ENCODE measurements around the gene ZFAND3. TPM values are rescaled to one million over a fixed set of nuclear protein-coding genes. Genes with fewer than 3 reads are reported as not detected.

Gene ZFAND3
- total RNA-seq, 1 donor from 2014 or later: 84.4 TPM

DNA sequence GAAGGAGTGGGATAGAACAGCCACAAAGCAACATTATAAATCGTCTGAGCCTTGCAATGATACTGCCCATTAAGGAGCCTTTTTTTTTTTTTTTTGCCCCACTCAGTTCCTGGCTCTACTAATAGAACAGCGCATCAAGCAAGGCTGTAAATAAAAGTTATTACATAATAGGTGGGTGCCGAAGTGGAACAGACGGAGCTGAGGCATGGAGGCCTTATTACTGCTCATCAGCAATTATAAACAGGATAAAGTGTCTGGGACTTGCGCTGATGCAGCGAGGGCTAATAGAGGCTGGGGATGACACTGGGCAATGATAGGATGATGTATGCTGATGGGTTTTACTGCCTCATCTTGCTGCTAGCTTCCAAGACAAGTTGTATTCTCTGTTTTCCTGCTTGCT is 272.1 kb downstream of the ZFAND3 start:
- H3K27ac Mint-ChIP-seq (ENCODE audit: unreplicated experiment): no peak overlapping the region
- H3K9me3 Mint-ChIP-seq (ENCODE audit: unreplicated experiment): no peaks in the 10 kb centered on the region
- peaks cover 14% of the 10 kb centered on the region for H3K36me3 Mint-ChIP-seq (ENCODE audit: unreplicated experiment)
- no peak overlapping the region for H3K4me3 Mint-ChIP-seq (ENCODE audit: unreplicated experiment)
- no peak for DNase-seq (ENCODE audit: extremely low spot score, unreplicated experiment)
- TF ChIP-seq, protein P1, sequence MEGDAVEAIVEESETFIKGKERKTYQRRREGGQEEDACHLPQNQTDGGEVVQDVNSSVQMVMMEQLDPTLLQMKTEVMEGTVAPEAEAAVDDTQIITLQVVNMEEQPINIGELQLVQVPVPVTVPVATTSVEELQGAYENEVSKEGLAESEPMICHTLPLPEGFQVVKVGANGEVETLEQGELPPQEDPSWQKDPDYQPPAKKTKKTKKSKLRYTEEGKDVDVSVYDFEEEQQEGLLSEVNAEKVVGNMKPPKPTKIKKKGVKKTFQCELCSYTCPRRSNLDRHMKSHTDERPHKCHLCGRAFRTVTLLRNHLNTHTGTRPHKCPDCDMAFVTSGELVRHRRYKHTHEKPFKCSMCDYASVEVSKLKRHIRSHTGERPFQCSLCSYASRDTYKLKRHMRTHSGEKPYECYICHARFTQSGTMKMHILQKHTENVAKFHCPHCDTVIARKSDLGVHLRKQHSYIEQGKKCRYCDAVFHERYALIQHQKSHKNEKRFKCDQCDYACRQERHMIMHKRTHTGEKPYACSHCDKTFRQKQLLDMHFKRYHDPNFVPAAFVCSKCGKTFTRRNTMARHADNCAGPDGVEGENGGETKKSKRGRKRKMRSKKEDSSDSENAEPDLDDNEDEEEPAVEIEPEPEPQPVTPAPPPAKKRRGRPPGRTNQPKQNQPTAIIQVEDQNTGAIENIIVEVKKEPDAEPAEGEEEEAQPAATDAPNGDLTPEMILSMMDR (IDR thresholded peaks at IDR 0.05): no peak
- H3K4me1 Mint-ChIP-seq (ENCODE audit: unreplicated experiment): peaks cover 20% of the 10 kb centered on the region
- H3K27me3 Mint-ChIP-seq (ENCODE audit: unreplicated experiment): no peaks in the 10 kb centered on the region

DNA sequence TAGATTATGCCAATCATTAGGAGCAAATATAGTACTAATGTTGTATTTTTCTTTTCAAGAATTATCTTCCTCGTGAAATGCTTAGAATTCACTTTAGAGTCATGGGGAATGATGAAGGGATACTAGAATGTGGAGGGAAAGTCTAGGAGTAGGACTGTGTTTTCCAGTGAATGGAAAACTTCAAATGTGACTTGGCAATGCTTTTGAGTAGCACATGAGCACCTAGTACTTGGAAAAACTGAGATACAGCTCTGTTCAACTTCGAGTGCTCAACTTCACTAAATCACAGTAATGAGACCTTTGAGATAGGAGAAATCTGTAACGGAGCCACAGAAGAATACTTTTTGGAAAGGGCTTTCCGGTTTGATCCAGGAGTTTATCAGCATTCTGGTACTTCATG is 272.9 kb downstream of the ZFAND3 start:
- Mint-ChIP-seq H3K27me3 (ENCODE audit: unreplicated experiment) (no peaks in the 10 kb centered on the region), H3K27ac (ENCODE audit: unreplicated experiment) (no peak overlapping the region), H3K36me3 (ENCODE audit: unreplicated experiment) (peaks cover 9% of the 10 kb centered on the region), H3K4me3 (ENCODE audit: unreplicated experiment) (no peak overlapping the region), H3K4me1 (ENCODE audit: unreplicated experiment) (peaks cover 20% of the 10 kb centered on the region), H3K9me3 (ENCODE audit: unreplicated experiment) (no peaks in the 10 kb centered on the region)
- no peak for DNase-seq (ENCODE audit: extremely low spot score, unreplicated experiment)
- TF ChIP-seq, protein P1 (IDR thresholded peaks at IDR 0.05): no peak

DNA sequence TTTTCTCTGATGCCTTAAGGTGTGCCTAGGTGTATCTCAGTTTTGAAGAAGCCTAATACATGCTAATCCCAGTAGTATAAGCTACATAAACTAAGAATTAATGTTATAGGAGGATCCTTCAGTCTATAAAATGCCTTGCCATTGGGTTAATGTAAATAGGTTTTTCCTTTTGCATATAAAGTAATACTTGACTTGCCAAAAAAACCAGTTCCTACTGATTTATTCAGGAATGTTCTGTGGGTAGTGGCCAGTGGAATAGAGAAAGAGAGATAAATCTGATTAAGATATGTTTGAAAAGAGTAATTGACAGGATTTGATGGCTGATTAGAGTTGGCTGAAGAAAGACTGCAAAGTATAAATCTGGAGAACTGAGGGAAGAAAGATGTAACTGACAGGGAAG is 273.4 kb downstream of the ZFAND3 start:
- no peak for DNase-seq (ENCODE audit: extremely low spot score, unreplicated experiment)
- Mint-ChIP-seq H3K27me3 (ENCODE audit: unreplicated experiment) (no peaks in the 10 kb centered on the region), H3K4me1 (ENCODE audit: unreplicated experiment) (peaks cover 20% of the 10 kb centered on the region), H3K36me3 (ENCODE audit: unreplicated experiment) (peaks cover 8% of the 10 kb centered on the region), H3K9me3 (ENCODE audit: unreplicated experiment) (no peaks in the 10 kb centered on the region), H3K27ac (ENCODE audit: unreplicated experiment) (no peak overlapping the region), H3K4me3 (ENCODE audit: unreplicated experiment) (no peak overlapping the region)
- TF ChIP-seq, protein P1 (IDR thresholded peaks at IDR 0.05): no peak

DNA sequence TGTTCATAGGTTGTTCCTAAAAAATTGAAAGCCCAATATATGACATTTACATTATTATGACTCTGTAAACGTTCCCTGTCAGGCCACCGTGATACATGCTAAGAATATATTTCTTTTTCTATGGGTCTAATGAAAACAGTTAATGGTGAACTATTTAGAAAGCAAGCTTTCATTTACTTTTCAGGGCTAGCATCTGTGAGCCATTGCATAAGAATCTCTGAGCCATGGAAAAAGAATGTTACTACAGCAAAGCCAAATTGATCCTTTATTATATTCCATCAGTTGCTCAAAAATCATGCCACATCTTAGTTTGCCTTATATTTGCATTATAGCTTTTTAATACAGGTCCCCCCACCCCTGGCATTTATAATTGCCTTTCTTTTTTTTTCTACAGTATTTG is 275.5 kb downstream of the ZFAND3 start:
- TF ChIP-seq, protein P1 (IDR thresholded peaks at IDR 0.05): no peak
- Mint-ChIP-seq H3K4me3 (ENCODE audit: unreplicated experiment) (no peak overlapping the region), H3K36me3 (ENCODE audit: unreplicated experiment) (peaks cover 8% of the 10 kb centered on the region), H3K9me3 (ENCODE audit: unreplicated experiment) (no peaks in the 10 kb centered on the region), H3K27ac (ENCODE audit: unreplicated experiment) (peak overlapping the region; percentile 36), H3K4me1 (ENCODE audit: unreplicated experiment) (peaks cover 20% of the 10 kb centered on the region), H3K27me3 (ENCODE audit: unreplicated experiment) (no peaks in the 10 kb centered on the region)
- DNase-seq (ENCODE audit: extremely low spot score, unreplicated experiment): no peak

DNA sequence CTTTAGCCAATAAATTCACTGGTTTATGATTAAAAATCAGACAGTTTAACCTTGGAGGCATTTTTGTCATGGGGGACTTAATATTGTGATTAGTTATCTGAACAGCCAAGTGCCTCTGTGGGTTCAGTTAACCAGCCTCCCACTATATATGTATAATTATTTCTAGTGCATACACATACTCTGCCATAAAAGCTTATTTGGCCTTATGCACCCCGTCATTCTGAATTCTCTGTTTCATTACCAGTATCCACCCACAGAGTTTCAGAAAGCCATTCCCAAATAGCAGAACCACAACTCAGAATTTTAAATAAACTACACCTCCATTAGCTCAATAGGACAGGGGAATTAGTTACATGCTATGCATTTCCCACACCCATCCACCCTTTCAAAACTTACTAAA is 279.7 kb downstream of the ZFAND3 start:
- no peak overlapping the region for H3K27ac Mint-ChIP-seq (ENCODE audit: unreplicated experiment)
- peaks cover 11% of the 10 kb centered on the region for H3K36me3 Mint-ChIP-seq (ENCODE audit: unreplicated experiment)
- peaks cover 19% of the 10 kb centered on the region for H3K4me1 Mint-ChIP-seq (ENCODE audit: unreplicated experiment)
- H3K4me3 Mint-ChIP-seq (ENCODE audit: unreplicated experiment): no peak overlapping the region
- H3K9me3 Mint-ChIP-seq (ENCODE audit: unreplicated experiment): no peaks in the 10 kb centered on the region
- DNase-seq (ENCODE audit: extremely low spot score, unreplicated experiment): no peak
- no peaks in the 10 kb centered on the region for H3K27me3 Mint-ChIP-seq (ENCODE audit: unreplicated experiment)
- TF ChIP-seq, protein P1 (IDR thresholded peaks at IDR 0.05): no peak
